PC-3 (cell line): ENCODE measurements around the gene LMX1A.

Source experiments
- CTCF ChIP-seq: fragments of 300-600 bp; sonication (generic); conservative IDR thresholded peaks from 2 replicates; pipeline ENCODE4 v1.5.1; 2017; ENCODE audit warnings: antibody characterized with exemption, low read depth, mild to moderate bottlenecking, low read length
- EZH2 ChIP-seq: fragments of 300-600 bp; sonication (generic); IDR thresholded peaks from one replicate; pipeline ENCODE4 v1.6.1; 2017; ENCODE audit warnings: antibody characterized with exemption, mild to moderate bottlenecking, low read length; ENCODE audit not compliant: unreplicated experiment
- EZH2phosphoT487 ChIP-seq: fragments of 300-600 bp; sonication (generic); IDR thresholded peaks from 2 replicates; pipeline ENCODE4 v1.6.1; 2018; ENCODE audit warnings: mild to moderate bottlenecking, antibody characterized with exemption, low read length, borderline replicate concordance

GRCh38 chr1:165279882-165280281, 76.6 kb downstream of the LMX1A start:
- TF ChIP-seq CTCF: no peak
- TF ChIP-seq EZH2: no peak
- TF ChIP-seq EZH2phosphoT487: no peak
